Measurements from ENCODE around the gene SDHAF3. TPM values are rescaled to one million over a fixed set of nuclear protein-coding genes. Genes with fewer than 3 reads are reported as not detected.

SDHAF3 gene
- total RNA-seq: 7.8 and 10.9 TPM in 2 replicates

DNA sequence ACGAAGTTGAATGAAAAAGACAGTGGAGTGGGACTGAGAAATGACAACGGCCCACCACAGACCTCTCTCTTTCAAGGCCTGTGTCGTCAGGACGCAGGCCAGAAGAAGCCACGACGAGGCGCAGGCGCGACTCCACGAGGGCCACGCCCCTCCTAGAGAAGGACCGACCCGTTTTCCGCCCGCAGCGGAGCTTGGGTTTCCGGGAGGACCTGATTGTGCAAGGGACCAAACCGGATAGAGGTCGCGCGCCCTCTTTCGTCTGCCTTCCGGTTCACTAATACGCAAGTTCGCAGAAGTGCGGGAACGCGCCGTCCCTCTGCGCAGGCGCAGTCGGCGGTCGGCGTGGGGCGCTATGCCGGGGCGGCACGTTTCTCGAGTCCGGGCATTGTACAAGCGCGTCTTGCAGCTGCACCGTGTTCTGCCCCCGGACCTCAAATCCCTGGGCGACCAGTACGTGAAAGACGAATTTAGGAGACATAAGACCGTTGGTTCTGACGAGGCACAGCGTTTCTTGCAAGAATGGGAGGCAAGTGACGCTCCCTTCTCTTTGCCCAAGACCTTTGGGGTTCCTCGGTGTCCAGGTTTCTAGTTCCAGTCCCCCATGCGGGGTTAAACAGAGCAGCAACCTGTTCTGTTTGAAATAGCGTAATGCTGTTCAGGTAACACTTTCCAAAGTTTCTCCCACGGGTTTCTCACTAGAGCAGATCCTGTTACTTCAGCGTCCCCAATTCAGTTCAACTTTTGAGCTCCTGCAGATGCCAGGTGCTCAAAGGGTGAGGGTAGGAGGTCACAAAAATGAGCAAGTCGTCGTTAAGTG lies at the start of gene SDHAF3:
Gene SDHAF3, plus strand, starts transcription at position 327 of the 817 bp plus-strand sequence. Its CDS starts 26 bp downstream, at position 353.

Other genes with a start within 250 kb of the SDHAF3 start
- gene DLX6, start 112.1 kb upstream of the SDHAF3 start, total RNA-seq: not detected in 2 replicates
- gene DLX5, start 92.9 kb upstream of the SDHAF3 start, total RNA-seq: 0.13 TPM in 1 of 2 replicates, not detected in the other